Loucy (cell line): ENCODE measurements around the gene RNF135.

Experiments used
- CTCF ChIP-seq: fragments of 200-600 bp; sonication (generic); conservative IDR thresholded peaks from 2 replicates; pipeline ENCODE4 v1.5.1; 2014; ENCODE audit warnings: mild to moderate bottlenecking, antibody characterized with exemption, low read length
- EZH2phosphoT487 ChIP-seq: fragments of 200-600 bp; IDR thresholded peaks from 2 replicates; pipeline ENCODE4 v1.6.1; 2018; ENCODE audit warnings: antibody characterized with exemption, mild to moderate bottlenecking, moderate library complexity, borderline replicate concordance

GRCh38 chr17:30958187-30958586 lies 12.7 kb upstream of the RNF135 start:
- TF ChIP-seq CTCF: no peak
- TF ChIP-seq EZH2phosphoT487: no peak
